Stimulated activated CD8-positive, alpha-beta memory T cell treated with anti-CD3 and anti-CD28 coated beads, Interleukin-7, amount 100 ng/mL, for 48 hours (primary cell): Measurements from ENCODE around the gene ANKRD63.

ENCODE experiments used
- DNase-seq, 2 donors: peaks; one replicate each; pipeline ENCODE4 v3.0.0-alpha.2; 2020; ENCODE audit warnings: low read depth in 1 of 2; ENCODE audit errors: extremely low read depth in 1 of 2

Gene ANKRD63

DNA sequence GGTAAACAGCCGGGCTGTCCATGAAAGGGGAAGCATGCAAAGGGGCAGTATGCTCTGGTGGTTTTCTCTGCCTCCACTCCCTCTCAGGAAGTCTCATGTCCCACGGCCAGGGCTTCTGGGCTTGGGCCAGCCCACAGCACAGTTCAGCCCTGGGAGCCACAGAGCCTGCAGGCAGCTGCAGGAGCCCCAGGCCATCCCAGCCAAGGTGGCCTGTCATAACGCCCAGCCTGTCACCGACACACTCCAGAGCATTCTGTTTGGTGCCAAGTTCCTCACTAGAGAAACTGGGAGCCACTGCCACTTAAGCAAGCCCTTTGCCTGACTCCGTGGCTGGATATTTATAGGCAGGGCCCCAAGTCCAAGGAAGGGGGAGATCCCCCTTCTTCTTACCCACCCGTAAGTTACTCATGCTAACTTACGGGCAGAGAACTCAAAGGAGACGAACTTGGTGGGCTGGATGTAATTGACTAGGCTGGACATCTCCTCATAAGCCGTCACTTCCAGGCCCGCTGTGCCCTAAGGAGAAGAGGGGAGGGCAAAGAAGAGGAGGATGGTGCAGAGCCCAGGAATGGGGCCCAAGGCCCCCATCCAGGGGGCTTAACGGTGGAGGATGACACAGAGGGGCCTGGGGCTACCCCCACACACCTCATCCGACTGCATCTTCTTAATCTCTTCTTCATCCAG lies 13.2 kb upstream of the ANKRD63 start:
- DNase-seq = no peak

- no peak for DNase-seq
Observed at GRCh38 chr15:40295297-40295696, 12.4 kb upstream of the ANKRD63 start.

DNA sequence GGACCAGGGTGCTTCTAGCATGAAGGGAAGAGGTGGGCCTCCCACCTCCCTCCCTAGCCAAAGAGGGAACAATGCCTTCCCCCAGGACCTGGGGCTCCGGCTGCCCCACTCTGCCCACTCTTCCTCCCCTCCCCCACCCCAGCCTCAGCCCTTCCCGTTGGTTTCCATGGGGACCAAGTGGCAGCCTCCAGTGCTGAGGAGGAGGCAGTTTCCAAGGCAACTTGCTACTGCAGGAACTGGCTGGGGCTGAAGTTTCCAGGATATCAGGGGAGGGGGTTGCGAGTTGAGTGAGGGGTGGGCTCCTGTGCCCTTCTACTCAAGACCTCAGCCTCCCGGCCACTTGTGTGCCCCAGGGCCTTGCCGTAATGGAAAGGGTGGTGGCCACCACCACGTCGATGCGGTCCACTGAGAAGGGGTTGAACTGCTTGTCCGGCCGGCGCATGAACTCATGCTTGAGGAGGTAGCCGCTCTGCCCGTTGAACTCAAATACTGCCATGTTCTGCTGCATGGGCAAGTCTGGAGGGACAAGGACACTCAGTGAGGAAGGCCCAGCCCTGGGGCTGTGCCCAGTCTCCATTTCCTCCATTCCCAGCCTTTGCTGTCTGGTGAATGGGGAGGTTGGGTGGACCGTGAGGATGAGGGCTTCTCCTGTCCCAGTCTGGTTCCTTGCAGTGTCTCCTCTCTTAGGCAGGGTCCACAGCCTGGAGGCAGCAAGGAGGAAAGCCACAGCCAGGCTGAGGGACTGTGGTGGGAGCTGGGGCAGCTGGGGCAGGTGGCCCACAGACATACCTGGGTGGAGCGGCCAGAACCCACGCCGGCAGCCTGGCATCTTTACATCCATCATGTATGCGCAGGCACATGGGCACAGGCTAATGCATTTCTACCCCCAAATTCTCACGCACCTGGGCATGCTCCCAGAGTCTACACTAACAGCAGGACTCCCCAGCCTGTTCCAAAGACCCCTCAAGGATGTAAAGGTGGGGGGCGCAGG lies 11.3 kb upstream of the ANKRD63 start:
- no peak for DNase-seq

- no peak for DNase-seq
Observed at GRCh38 chr15:40293006-40293405, 10.1 kb upstream of the ANKRD63 start.

- no peak for DNase-seq
Observed at GRCh38 chr15:40292246-40292645, 9.4 kb upstream of the ANKRD63 start.

DNA sequence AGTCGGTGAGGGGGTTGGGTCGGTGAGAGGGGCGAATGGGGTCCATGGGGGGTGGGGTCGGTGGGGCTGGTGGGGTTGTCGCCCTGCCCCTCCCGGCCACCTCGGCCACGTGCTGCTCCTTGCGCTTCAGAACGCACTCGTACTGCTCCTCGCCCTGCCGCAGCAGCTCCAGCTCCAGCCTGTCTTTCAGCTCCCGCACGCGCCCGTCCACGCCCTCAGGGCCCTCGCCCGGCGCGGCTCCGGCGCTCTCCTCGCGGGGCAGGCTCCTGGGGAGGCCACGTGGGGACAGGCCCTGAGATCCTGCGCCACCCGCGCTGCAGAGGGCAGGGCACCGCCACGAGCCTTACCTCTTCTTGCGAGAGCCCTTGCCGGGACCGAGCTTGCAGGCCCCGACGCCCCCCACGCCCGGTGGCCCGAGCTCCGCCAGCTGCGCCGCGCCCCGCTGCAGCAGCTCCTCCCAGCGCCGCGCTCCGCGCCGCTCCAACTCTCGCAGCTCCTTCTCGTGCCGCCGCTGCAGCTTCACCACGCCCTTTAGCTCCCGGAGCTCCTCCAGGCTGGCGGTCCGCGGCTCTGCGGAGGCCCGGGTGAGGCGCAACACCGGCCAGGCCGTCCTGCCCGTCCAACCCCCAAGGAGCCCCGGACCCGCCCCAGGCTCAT lies 8.2 kb upstream of the ANKRD63 start:
- DNase-seq = no peak

- no peak for DNase-seq
Observed at GRCh38 chr15:40290545-40290917, 7.7 kb upstream of the ANKRD63 start.

- DNase-seq = no peak
Observed at GRCh38 chr15:40289140-40289775, 6.4 kb upstream of the ANKRD63 start.

- no peak for DNase-seq
Observed at GRCh38 chr15:40287968-40288367, 5.1 kb upstream of the ANKRD63 start.

DNA sequence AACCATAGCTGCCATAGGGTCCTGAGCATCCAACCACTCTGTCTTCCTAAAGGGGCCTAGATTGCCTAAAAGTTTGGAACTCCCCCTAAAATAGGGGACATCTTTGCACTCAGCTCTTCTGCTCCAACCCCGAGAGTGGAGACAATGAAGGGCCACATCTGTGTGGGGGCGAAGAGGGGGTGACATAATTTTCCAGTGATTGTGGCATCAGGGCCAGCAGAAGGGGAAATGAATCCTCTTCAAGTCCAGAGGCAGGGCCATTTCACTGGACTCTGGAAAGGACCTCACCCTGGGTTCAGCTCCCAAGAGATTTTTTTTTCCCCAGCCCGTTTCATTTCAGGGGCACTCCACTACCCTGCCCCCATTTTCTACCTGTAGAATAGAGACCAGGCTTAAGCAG lies 4.6 kb upstream of the ANKRD63 start:
- DNase-seq = no peak

- DNase-seq = no peak
Observed at GRCh38 chr15:40286794-40287193, 3.9 kb upstream of the ANKRD63 start.

- DNase-seq = no peak
Observed at GRCh38 chr15:40286061-40286532, 3.2 kb upstream of the ANKRD63 start.

DNA sequence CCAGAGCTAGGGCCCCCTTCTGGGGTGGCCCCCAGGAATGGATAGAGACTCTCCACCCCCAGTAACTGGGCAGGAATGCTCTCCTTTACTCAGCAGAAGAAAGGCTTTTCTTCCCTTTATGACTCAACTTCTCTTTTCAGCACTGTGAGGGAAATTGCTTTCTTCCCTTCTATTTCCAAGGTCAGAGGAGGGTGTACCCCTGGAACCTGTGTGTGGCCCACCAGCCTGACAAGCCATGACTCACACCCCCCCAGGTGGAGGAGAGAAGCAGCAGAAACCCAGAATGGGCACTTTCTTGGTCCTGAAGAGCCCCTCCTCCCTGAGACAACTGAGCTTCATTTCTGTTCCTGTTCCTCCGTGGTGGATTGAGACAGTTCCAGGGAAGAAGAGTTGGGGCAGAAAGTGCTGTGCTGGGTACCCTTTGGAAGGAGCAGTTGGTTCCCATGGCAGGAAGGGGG lies 2.7 kb upstream of the ANKRD63 start:
- DNase-seq = no peak

GRCh38 chr15:40285151-40285550 lies 2.3 kb upstream of the ANKRD63 start:
- DNase-seq = no peak

- DNase-seq = no peak
Observed at GRCh38 chr15:40283615-40284300, 894 bp upstream of the ANKRD63 start.

DNA sequence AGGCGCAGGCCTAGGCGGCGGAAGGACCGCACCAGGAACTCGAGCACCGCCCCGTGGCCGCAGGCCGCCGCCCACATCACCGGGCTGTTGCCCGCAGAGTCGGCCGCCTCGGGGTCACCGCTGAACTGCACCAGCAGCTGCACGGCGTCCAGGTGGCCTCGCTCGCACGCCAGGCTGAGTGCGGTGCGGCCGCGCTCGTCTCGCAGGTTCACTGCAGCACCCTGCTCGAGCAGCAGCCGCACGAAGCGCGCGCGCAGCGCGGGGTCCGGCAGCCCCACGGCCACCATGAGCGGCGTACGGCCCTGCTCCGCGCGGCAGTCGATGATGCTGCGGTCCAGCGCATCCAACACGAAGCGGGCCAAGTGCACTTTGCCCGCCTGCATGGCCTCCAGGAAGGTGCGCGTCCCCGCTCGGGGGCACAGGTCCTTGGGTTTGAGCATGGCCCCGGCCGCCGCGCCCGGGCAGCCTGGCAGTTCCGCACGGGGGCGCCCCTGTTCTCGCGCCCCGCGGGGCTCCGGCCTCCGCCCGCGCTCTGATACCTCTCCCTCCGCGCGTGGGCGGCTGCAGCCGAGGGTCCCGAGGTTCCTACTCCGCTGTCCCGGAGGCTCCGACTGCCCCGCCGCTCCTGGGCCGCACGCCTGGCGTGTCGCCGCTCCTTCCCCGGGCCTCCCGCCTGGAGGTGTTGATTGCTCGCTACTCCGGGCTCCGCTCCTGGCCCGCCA lies 556 bp downstream of the ANKRD63 start:
- DNase-seq = no peak

DNA sequence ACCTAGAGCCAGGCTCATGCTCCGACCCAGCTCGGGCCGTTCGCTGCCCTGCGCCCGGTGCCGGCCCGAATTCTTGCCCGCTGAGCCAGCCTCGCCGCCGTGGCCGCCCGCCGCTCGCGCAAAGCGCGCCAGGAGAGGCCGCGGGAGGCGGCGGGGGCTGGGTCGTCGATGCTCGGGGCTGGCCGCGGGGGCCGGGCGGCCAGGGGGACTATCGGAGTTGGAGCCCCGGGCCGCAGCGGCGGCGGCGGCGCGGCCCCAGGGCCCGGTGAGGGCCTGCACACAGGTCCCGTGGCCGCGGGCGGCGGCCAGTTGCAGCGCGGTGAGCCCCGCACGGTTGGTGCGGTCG lies 1.1 kb downstream of the ANKRD63 start:
- DNase-seq = no peak

- no peak for DNase-seq
Observed at GRCh38 chr15:40281057-40281800, 1.6 kb downstream of the ANKRD63 start.
